NCI-H187 (cell line): Measurements from ENCODE around the gene RHOV.
"Not testable (repeated sequence)": the region's sequence is repeated elsewhere in the genome, so short reads cannot be mapped to it uniquely, and the experiment has no call there.

ENCODE experiments used
- DNase-seq, 2 experiments: peaks; one replicate each; lab custom pipeline; 2025; lab: John Stamatoyannopoulos, UW

The RHOV gene

GRCh38 chr15:40872791-40873693, 992 bp downstream of the RHOV start:
- no peak for DNase-seq

- DNase-seq: no peak
Observed at GRCh38 chr15:40871749-40872617, 2.1 kb downstream of the RHOV start.

- no peak for DNase-seq
Observed at GRCh38 chr15:40870716-40871115, 3.3 kb downstream of the RHOV start.

- DNase-seq: no peak
Observed at GRCh38 chr15:40869686-40870085, 4.3 kb downstream of the RHOV start.

GRCh38 chr15:40867199-40867598, 6.8 kb downstream of the RHOV start:
- no peak for DNase-seq

GRCh38 chr15:40863660-40864270, 10.3 kb downstream of the RHOV start:
- DNase-seq: no peak

- not testable (repeated sequence) for DNase-seq
Observed at GRCh38 chr15:40861147-40861546, 12.9 kb downstream of the RHOV start.

- no peak for DNase-seq
Observed at GRCh38 chr15:40859206-40859851, 14.7 kb downstream of the RHOV start.

- DNase-seq: no peak
Observed at GRCh38 chr15:40858706-40859105, 15.3 kb downstream of the RHOV start.

- no peak for DNase-seq
Observed at GRCh38 chr15:40857601-40858341, 16.3 kb downstream of the RHOV start.

- no peak for DNase-seq
Observed at GRCh38 chr15:40856746-40857145, 17.3 kb downstream of the RHOV start.

GRCh38 chr15:40855706-40856234, 18.3 kb downstream of the RHOV start:
- DNase-seq: no peak

GRCh38 chr15:40854161-40854560, 19.9 kb downstream of the RHOV start:
- no peak for DNase-seq

- no peak for DNase-seq
Observed at GRCh38 chr15:40853241-40853890, 20.7 kb downstream of the RHOV start.

GRCh38 chr15:40852529-40852928, 21.5 kb downstream of the RHOV start:
- no peak for DNase-seq

GRCh38 chr15:40850576-40851112, 23.4 kb downstream of the RHOV start:
- no peak for DNase-seq

GRCh38 chr15:40847223-40847961, 26.6 kb downstream of the RHOV start:
- peak in 1 of 2 experiments; percentile 38 for DNase-seq

- no peak for DNase-seq
Observed at GRCh38 chr15:40846841-40847222, 27.2 kb downstream of the RHOV start.

GRCh38 chr15:40845511-40846284, 28.3 kb downstream of the RHOV start:
- no peak for DNase-seq
